Gastrocnemius medialis (tissue), 4 donors: ENCODE data around the gene ADARB2.

Experiments
- CTCF ChIP-seq, 5 experiments: fragments of 450-650 bp in 3 of 5; fragments of 200-600 bp in 2 of 5; sonication (generic) in 2 of 5; IDR thresholded peaks in 4 of 5; conservative IDR thresholded peaks in 1 of 5; 1 replicate in 4 of 5; 2 replicates in 1 of 5; pipeline ENCODE4 v1.5.1; 2016 to 2019; ENCODE audit warnings: antibody characterized with exemption in 5 of 5, mild to moderate bottlenecking in 3 of 5, moderate library complexity in 3 of 5
- POLR2A ChIP-seq, 2 donors: fragments of 450-650 bp; IDR thresholded peaks; one replicate each; pipeline ENCODE4 v1.6.1; 2017; ENCODE audit warnings: antibody characterized with exemption in 2 of 2, mild to moderate bottlenecking in 2 of 2, moderate library complexity in 2 of 2

GRCh38 chr10:1206101-1206500 lies 531.2 kb downstream of the ADARB2 start:
- no peak for TF ChIP-seq CTCF (IDR thresholded peaks at IDR 0.05 in 4 of 5, conservative IDR thresholded peaks at IDR 0.05 in 1 of 5)
- no peak for TF ChIP-seq POLR2A (IDR thresholded peaks at IDR 0.05)
